Umbilical cord (tissue), 2 donors: ENCODE measurements around the gene IL6R. TPM values are rescaled to one million over a fixed set of nuclear protein-coding genes. Genes with fewer than 3 reads are reported as not detected.
A peak's percentile ranks its signal among the peaks of the same experiment; 100 is the strongest.

Experiments used
- DNase-seq: peaks from one replicate; pipeline ENCODE4 v3.0.0-alpha.2; 2015; ENCODE audit warnings: low spot score
- total RNA-seq: library from RNA; depleted of rRNA; stranded (reverse); fragments of >200 nt; gene quantifications from one replicate; pipeline ENCODE4 v1.2.3, GENCODE V29; 2014; ENCODE audit warnings: low replicate concordance; ENCODE audit not compliant: insufficient read depth

The IL6R gene
- total RNA-seq, 1 donor from 2014 or later, result 14.7 TPM

DNA sequence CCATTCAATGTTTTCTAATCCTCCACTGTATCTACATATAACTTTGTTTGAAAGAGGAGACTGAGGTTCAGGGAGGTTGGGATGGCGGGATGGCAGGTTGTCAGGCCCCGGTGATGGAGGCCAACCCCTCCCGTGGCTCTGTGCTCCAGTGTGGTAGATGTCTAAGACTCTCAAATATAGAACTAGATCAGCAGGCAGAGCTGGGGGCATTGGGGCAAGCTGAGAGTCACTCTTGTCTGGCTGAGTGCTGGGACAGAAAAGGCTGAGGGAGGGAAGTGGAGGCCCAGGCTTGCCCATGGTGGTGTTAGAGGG lies 1.7 kb downstream of the IL6R start:
- DNase-seq, result no peak

DNA sequence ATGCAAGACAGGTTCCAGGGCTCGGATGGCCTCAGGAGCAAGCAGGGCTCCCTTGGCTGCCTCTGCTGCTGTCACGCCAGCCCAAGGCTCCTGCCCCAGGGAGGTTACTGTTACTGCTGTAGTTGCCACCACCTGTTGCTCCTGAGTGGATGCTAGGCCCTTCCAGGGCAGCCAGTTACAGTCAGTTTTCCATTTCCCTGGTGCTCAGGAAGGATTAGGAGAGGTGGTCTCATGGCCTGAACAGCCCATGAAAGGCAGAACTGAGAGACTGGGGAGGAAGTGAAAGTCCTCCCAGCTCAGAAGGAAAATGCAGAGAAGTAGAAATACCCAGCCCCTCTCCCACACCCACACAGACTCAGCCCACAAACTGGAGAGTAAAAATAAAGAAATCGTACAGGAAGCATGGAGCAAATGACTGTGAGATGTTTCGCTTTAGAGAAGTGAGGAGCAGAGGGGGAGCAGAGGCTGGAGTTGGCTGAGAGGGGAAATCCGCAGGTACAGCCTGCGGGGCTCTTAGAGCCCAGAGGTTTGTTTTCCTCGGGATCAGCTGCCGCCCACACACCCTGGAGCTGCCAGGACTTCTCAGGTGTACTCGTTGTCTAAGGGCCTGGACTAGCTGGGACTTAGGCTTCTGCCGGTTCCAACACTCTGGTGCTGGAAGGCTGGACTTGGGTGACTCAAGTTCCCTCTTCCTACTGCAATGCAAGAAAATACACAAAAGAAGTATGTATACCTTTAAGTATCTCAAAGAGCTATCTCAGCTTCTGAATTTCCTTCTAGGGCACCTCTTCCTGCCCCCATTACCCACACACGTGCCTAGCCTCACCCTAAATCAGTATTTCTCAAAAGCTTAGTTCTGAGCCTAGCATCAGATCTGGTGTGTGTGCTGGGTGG lies 2.3 kb downstream of the IL6R start:
- peak; percentile 52 for DNase-seq

DNA sequence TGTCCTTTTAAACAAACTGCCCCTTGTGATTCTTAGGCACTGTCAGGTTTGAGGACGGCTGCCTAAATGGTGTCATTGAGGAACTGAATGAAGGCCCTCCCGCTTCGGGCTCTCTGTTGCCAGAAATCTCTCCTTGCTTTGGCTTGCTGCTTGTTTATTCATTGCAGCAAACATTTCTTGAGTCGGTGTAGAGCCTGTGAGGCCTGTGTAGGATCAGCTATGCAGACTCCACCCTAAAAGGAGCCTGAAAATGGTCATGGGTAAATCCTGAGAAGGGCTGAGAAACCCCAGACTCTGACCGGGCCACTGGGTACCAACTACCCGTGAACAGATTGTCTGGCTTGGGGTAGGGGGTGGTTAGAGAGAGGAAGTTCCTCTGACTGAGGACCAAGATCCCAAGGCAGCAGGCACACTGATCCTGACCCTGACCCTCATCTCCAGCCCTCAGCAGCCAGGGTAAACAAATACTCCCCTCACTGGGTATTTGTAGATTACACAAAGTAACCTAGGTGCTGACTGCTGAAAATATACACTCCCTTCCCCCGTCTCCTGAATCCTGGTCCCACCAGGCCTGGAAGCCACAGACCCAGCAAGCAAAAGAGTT lies 3.1 kb downstream of the IL6R start:
- DNase-seq, result peak; percentile 80

DNA sequence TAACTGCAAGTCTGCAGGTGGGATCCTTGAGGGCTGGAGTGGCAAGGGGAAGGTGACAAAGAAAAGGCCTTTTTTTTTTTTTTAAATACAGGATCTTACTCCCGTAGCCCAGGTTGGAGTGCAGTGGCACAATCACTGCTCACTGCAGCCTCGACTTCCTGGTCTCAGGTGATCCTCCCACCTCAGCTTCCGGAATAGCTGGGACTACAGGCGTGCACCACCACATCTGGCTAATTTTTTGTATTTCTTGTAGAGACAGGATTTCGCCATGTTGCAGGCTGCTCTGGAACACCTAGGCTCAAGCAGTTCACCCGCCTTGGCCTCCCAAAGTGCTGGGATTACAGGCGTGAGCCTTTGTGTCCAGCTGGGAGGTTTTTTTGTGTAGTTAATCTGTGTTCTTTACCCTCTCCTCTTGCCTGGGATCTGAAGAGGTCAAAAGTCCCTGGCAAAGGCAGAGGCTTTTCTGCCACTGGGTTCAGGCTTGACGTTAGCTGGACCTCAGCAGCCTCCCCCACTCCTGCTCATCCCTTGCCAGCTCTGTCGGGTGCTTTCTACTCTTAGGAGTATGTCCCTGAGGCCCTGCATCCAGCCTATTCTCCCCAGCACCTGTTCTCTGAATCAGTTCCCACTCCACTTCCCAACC lies 5.2 kb downstream of the IL6R start:
- no peak for DNase-seq

DNA sequence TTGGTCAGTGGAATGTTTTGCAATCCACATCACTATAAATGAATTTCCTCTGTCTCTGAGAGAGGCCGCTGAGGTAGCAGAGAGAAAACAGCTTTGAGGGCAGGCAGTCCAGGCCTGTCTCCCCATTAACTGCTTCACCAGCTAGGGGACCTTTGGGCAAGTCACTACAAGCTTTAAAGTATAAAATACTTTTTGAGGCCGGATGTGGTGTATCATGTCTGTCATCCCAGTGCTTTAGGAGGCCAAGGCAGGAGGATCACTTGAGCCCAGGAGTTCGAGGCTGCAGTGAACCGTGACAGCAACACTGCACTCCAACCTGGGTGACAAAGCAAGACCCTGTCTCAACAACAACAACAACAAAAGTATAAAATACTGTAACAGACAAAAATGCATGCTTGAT lies 6.4 kb downstream of the IL6R start:
- no peak for DNase-seq

DNA sequence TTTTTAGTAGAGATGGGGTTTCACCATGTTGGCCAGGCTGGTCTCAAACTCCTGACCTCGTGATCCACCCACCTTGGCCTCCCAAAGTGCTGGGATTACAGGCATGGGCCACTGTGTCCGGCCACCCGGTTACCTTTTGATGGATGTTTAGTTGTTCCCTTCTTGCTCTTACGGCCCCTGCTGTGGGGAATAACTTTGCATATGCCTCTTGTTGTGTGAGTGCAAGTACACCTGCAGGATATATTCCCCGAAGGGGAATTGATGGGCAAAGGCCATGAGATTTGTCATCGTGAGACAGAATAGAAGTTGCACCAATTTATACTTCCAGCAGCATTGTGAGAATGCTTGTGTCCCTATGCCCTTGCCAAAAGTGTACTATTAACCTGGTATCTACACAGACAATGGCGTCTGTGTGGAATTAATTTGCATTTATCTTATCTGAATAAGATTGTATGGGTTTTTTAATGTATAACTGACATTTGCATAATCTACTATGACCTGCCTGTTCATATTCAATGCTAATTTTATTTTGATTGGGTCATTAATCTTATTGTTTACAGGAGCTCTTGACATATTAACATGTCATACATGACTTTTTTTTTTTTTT lies 8.1 kb downstream of the IL6R start:
- no peak for DNase-seq

DNA sequence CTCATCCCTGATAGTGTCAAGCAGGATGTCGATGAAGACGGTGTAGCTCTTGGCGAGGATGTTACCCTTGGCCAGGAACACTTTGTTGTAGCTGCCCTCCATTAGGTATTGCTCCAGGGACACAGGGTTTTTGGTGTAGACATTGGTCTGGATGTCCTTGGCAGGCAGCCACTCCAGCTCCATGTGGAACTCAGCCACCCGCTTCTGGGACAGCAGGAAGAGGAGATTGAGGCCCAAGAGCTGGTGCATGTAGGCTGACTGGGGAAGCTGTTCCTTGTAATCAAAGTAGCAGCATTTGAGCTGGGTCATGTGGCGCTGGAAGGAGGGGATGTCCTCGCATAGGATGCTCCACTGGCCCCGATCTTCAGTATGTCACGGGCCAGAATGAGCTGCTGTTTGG lies 9.5 kb downstream of the IL6R start:
- DNase-seq, result no peak

DNA sequence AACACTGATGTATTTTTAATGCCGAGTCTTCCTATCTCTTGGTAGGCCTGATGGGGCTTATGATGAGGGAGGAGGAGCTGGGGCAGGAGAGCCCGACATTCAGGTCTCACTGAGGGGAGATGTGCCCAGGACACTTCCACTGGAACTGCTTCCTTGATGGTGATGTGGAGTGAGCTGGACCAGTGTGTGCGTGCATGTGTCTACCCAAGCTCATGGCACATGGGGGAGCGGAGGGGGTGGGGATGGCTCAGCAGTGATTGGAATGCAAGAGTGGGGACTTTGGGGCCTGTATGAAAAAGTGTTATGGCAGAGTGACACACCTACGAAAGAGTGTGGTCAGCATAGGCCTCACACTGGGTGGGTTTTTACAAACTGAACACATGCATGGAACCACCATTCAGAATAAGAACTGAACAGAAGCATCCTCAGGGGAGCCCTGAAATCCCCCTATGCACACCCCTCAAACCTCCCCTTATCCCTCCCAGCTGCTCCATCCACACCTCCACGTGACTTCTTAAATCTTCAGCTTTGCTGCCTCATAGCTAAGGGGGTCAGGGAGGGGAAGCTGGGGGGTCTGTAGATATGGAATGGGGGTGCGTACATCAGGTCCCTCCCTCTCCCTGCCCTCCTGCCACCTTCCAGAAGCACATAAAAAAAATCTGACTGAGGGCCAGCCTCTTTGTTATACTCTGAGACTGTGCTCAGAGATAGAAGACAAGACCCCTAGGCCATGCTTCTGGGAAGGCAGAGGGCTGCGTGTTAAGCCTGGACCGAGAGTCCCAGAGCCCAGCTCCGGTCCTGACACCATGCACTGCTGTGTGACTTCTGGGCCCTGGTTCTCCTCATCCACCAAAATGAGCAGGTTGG lies 11.6 kb downstream of the IL6R start:
- DNase-seq, result no peak

DNA sequence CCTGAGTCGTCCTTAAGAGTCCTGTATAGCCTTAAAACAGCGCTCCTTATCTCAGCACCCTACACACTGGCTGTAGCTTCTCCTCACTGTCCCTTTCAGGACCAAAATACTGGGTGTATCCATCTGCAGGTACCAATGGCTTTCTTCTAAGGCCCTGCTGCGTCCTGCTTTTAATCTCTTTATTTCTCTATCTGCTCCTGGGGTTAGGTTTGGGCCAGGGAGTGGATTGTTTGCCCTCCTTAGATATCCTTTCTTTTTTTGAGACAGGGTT lies 12.1 kb downstream of the IL6R start:
- DNase-seq, result no peak

DNA sequence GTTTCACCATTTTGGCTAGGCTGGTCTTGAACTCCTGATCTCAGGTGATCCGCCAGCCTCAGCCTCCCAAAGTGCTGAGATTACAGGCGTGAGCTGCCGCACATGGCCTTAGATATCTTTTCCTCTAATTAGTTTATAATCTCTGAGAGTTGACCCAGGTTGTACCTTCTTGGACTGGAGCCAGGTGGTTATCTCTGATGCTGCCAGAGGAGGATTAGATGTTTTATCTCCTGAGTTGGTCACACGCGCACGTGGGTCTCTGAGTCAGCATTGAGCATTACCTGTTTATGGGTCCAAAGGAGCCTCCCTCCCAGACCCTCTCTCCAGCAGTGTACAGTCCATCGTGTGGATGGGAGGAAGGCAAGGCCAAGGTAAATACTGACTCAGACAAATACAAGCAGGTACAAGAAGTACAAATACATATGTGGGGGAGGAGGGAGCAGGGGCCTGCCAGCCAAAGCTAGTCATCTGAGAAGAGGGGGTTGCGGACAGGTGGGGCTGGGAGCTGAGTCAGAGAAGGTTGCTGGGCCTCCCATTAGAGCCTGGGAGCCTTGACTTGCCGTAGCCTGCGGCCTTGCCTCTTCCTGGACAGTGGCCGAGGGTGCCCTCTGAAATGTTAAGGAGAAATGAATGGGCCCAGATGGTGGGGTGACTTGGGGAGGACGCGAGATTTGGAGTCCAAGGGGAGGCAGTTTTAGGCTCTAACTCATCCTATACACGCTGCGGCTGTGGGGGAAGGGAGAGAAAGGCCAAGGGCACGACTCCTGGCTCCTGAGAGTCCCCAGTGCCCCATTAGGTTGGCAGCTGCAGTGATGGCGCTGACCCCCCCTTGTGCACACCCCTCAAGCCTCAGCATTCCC lies 13.1 kb downstream of the IL6R start:
- peak; percentile 20 for DNase-seq

DNA sequence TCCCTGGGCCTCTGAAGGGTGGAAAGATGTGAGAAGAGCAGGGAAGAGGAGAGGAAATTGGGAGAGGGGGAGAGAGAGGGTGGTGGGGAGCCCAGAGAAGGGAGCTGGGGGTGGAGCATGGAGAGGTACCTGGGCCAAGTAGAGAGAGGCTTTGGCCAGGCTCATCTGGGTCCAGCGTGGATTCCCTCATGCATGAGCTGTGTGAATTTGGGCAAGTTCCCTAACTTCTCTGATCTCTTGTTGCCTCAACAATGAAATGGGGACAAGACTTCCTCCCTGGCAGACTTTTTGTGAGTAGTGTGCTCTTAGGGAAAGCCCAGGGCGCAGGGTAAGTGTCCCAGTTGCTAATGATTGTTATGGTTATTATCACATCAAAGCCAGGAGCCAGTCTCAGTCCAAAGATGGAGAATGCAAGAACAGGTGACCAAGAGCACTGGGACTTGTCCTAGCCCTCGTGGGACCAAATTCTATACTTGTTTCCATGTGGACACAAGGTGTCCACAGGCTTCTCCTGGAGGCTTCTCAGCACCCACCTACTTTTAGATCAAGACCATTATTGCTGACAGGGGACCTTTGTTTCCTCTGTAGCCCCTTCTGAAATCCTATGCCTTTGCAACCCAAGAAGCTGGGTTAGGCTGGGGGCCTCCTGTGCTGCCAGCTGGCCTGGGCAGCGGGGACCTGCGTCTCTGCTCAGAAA lies 13.9 kb downstream of the IL6R start:
- DNase-seq, result no peak

DNA sequence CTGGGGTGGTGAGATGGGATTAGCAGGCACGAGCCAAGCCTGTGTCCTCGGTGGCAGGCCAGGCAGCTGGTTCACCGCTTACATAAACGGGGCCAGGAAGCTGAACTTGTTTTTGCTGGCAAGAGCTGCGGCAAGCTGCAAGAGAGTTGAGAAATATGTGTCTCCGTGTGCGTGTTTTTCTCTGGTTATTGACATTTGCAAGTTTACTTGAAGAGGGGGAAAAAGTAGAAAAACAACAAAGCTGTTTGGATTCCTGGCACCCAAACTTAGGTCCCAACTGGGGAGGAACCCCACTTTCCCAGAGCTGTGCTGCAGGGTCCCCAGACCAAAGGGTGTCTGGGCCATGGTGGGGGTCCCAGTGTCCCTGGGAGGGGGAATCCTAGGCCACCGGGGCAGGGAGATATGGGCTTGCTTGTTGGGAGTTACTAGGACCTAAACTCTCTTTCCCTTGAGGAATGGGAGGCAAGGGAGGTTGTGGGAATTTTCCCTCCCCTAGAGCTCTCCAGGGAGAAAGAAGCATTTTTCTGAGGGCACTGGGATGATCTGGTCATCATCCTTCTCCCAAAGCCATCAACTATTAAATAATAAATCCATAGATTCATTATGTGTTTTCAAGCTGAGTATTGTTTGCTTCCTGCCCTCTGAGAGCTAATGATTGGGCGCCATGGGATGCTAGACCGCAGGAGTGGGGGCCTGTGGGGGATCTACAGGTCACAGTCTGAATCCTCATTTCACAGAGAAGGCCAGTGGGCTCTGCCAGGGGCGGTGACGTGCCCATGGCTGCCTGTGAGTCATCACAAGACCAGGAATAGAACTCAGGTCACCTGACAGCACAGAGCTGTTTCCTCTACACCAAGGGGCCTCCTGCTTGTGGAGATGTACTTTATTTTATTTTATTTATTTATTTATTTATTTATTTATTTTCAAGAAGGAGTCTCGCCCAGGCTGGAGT lies 14.8 kb downstream of the IL6R start:
- peak; percentile 70 for DNase-seq

DNA sequence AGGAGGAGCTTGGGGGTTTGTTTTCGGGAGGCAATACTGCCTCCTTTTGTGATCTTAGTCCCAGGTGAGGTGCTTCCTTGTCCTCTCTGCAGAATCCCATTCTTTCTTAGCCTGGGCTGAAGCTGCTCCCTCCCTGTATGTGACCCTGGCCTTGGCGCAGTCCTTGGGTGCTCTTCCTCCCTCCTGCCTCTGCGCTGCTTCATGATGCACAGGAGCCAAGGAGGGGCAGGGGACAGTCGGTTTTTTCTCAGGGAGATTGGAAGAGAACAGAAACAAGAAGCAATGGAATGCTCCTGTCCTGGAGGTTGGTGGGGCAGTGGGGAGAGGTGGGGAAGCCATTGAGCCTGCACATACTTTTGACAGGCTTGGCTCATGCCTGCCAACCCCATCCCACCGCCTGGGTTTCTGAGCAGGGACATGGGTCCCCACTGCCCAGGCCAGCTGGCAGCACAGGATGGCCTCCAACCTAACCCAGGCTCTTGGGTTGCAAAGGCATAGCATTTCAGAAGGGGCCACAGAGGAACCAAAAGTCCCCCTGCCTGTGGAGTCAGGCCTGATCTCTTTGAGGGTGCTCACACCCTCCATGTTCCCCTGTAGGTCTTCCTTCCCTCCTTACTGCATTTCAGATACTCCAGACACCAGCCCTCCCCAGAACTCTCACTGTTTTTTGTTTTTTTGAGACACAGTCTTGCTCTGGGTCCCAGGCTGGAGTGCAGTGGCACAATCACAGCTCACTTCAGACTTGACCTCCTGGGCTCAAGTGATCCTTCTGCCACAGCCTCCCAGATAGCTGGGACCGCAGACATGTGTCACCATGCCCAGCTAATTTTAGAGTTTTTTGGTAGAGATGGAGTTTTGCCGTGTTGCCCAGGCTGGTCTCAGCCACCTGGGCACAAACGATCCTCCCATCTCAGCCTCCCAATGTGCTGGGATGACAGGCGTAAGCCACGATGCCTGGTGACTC lies 16.1 kb downstream of the IL6R start:
- DNase-seq, result no peak

DNA sequence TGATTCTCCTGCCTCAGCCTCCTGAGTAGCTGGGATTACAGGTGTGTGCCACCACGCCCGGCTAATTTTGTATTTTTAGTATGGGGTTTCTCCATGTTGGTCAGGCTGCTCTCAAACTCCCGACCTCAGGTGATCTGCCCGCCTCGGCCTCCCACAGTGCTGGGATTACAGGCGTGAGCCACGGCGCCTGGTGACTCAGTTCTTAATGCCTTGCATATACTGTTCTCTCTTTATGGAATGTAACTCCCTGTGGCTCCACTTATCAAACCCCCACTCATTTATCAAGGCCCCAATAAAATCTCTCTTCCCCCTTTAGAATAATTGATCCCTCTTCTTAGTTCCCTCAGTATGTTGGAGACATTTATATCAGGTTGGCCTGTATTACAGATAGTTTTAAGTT lies 16.9 kb downstream of the IL6R start:
- peak; percentile 73 for DNase-seq

DNA sequence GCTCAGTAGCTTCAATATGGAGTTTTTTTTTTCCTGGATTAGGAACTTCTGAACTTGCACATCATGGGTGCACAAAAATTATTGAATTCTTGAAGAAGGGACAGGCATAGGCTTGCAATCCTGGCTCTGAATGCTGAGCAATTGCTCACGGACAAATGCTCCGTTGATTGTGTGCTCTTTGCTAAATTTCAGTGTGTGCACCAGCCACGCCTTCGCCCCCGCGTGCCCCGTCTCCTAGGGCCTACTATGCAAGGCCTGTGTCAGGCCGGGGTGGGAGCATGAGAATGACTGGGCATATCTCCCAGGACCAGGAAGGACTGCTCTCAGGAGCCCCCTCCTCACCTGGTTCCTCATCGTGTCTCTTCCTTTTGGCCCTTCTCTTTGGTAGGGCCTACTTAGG lies 17.4 kb downstream of the IL6R start:
- DNase-seq, result no peak

DNA sequence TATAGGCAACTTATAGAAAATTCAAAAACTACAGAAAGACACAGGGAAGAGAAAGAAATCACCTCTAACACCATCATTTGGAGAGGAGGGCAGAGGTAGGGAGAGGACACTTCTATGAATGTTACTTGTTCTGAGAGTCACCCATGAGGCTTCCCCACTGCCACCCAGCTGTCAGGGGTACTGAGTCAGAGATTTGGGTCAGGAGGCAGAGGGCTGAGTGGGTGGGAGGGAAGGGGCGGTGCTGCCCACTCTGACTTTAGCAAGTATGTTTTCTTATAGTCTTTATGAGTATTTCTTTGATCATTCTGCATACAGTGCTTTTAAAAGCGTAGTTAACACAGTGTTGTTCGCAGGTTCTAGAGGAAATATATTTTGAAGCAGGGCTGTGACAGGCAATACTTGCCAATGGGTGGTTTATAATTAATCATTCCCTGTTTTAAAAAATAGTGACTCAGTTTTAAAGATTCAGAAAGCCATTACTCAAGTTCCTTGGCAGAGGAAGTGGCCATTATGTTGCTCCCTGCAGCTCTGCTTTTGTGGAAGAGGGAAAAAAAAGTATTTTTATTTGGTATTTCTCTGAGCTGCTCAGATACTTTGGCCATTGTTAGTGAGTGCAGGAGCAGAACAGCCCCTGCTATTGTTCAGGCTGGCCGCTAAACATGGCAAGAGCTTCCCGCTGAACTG lies 18.3 kb downstream of the IL6R start:
- DNase-seq, result no peak

DNA sequence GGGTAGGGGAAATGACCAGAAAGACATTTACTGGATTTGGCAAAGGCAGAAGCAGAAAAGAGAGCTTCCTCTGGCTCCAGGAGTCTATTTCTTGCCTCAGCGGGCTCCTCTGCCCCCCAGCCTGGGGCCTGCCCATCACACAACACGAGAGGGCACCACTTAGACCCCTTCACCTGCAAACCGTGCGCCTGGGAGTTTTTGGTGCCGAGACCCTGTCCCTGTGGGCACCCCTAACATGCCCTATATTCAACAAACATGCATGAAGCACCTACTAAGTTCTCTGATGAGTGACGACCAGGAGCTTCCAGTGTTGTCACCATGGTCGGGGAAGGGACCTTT lies 18.8 kb downstream of the IL6R start:
- no peak for DNase-seq
